Aorta (tissue), 5 donors: Measurements from ENCODE around the gene FARSB. TPM values are rescaled to one million over a fixed set of nuclear protein-coding genes. Genes with fewer than 3 reads are reported as not detected.
"Not testable (repeated sequence)": the region's sequence is repeated elsewhere in the genome, so short reads cannot be mapped to it uniquely, and the experiment has no call there.

ENCODE experiments used
- ATAC-seq: fragments of 200-7000 bp; cut with Tn5 transposase; one replicate; pipeline ENCODE4 v1.9.1; 2022; ENCODE audit warnings: moderate library complexity; ENCODE audit not compliant: low FRiP score
- DNase-seq, 2 donors: peaks; one replicate each; pipeline ENCODE4 v3.0.0-alpha.2; 2020
- H3K27ac ChIP-seq, 2 donors: one replicate each; pipeline ENCODE4 v1.5.1; 2013; ENCODE audit warnings: low read length in 2 of 2, mild to moderate bottlenecking in 2 of 2, moderate library complexity in 2 of 2, control low read depth in 1 of 2, inconsistent platforms in 1 of 2, low read depth in 1 of 2
- H3K27me3 ChIP-seq, 2 donors: one replicate each; pipeline ENCODE4 v1.6.1; 2013; ENCODE audit warnings: control low read depth in 1 of 2, low read length in 1 of 2, mild to moderate bottlenecking in 1 of 2, moderate library complexity in 1 of 2; ENCODE audit not compliant: insufficient read depth in 2 of 2, control insufficient read depth in 1 of 2
- H3K36me3 ChIP-seq, 2 donors: one replicate each; pipeline ENCODE4 v1.6.1; 2013; ENCODE audit warnings: control low read depth in 1 of 2, low read length in 1 of 2, mild to moderate bottlenecking in 1 of 2; ENCODE audit not compliant: insufficient read depth in 2 of 2, control insufficient read depth in 1 of 2
- H3K4me1 ChIP-seq, 2 donors: one replicate each; pipeline ENCODE4 v1.6.1; 2013; ENCODE audit warnings: low read length in 2 of 2, control low read depth in 1 of 2, mild to moderate bottlenecking in 1 of 2, moderate library complexity in 1 of 2; ENCODE audit not compliant: insufficient read depth in 2 of 2, control insufficient read depth in 1 of 2
- H3K4me3 ChIP-seq, 2 donors: one replicate each; pipeline ENCODE4 v1.5.1; 2013; ENCODE audit warnings: low read length in 2 of 2, control low read depth in 1 of 2, mild to moderate bottlenecking in 1 of 2
- H3K9me3 ChIP-seq: one replicate; pipeline ENCODE4 v1.6.1; 2013; ENCODE audit warnings: mild to moderate bottlenecking, low read length; ENCODE audit not compliant: control insufficient read depth
- WGBS, 2 donors: extraction: QIAGEN DNeasy Blood & Tissue Kit; methylation state at CpG; one replicate each; pipeline ENCODE4 v1.1.7; 2013; 5-methylcytosine and 5-hydroxymethylcytosine counted together
- intact Hi-C, 2 donors: fragments of 100-400 bp; cut with DNase I; formaldehyde crosslinking; loops; one replicate each; pipeline versions ENCODE4 v1.14.2 to v1.15.0; 2022
- polyA plus RNA-seq, 2 donors: library from polyadenylated mRNA; stranded (reverse); fragments of 200-250 nt; gene quantifications; one replicate each; pipeline ENCODE4 v1.2.3, GENCODE V29; 2013
- total RNA-seq, 2 donors: library from RNA; stranded (reverse); fragmentation: NEBNext Ultra II Directional; extraction: Animal tissue kit (Norgen Biotek cat#: 25700); gene quantifications; one replicate each; pipeline ENCODE4 v1.2.1, GENCODE V29; 2021
- donor health status: healthy with polysubstance abuse.
- donor health status: Bipolar disorder and iron deficiency.
- donor health status: DM: no; HTN: no; CAD: no.
- donor health status: DM: no; HTN: no; CAD: no.
- donor health status: DM: yes; HTN: yes; CAD: no.

FARSB gene
- total and polyA plus RNA-seq, 4 donors, result 8.4 to 14.6 (median 12.0) TPM

DNA sequence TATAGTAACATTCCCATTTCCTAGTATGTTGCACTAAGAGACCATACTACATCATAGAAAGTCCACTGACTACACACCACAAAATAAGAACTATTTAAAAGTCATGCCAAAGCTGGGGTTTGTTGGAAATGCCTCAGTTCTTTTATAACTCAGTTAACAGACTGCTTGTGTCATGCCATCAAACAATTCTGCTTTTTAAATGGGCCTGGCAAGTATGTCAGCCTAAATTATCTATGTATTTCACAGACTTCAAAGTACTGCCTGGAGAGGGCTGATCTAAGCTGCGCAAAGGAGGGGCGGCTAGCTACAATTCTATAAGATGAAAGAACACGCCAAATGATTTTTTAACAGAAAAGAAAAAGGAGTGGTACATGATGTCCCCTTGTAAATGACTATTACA is 49.6 kb downstream of the FARSB start:
- no peak overlapping the region for H3K27ac ChIP-seq
- 97 to 99% methylated on average over 3 of the region's 3 CpGs for WGBS, 2 donors
- peaks cover 0 to 3% of the 10 kb centered on the region in 2 donors for H3K36me3 ChIP-seq
- ATAC-seq (no peak), DNase-seq (no peak)
- no peaks in the 10 kb centered on the region for H3K27me3 ChIP-seq
- H3K4me3 ChIP-seq, result no peak overlapping the region
- intact Hi-C loops, result no loop called here
- peaks cover 1 to 4% of the 10 kb centered on the region in 2 donors for H3K4me1 ChIP-seq
- no peaks in the 10 kb centered on the region for H3K9me3 ChIP-seq

DNA sequence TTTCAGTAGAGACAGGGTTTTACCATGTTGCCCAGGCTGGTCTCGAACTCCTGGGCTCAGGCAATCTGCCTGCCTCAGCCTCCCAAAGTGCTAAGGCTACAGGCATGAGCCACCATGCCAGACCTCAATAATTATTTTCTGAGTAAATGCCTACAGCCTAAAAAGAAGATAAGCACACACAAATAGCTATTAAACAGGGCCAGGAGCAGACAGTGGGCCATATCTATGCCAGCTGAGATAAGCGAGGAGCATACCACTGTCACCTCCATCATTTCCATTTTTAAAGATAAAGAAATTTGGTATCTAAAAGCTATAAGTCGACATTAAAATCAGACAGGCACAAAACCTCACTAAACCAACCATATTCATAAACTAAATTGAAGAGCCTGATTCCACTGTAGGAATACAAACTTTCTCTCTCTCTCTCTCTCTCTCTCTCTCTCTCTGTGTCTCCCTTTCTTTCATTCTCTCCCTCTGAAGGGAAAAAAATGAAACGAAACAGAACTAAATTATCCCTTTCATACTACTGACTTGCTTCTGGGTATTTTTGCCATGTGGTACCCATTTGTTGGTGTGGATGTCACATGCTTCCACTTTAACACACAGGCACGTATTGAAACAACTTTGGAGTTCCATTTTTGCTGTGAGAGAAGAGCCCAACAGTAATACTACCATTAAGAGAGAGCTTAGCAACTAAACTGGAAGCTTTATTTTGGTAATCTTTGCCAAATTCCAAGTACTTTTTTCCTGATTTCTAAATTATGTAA is 51.0 kb downstream of the FARSB start:
- WGBS, 2 donors, result 90 to 91% methylated on average over 5 of the region's 5 CpGs
- no peak overlapping the region for H3K4me3 ChIP-seq
- peaks cover 0 to 3% of the 10 kb centered on the region in 2 donors for H3K36me3 ChIP-seq
- DNase-seq, result no peak
- peaks cover 1 to 4% of the 10 kb centered on the region in 2 donors for H3K4me1 ChIP-seq
- no peak for ATAC-seq
- H3K27ac ChIP-seq, result no peak overlapping the region
- H3K27me3 ChIP-seq, result no peaks in the 10 kb centered on the region
- no peaks in the 10 kb centered on the region for H3K9me3 ChIP-seq
- intact Hi-C loops, result no loop called here

DNA sequence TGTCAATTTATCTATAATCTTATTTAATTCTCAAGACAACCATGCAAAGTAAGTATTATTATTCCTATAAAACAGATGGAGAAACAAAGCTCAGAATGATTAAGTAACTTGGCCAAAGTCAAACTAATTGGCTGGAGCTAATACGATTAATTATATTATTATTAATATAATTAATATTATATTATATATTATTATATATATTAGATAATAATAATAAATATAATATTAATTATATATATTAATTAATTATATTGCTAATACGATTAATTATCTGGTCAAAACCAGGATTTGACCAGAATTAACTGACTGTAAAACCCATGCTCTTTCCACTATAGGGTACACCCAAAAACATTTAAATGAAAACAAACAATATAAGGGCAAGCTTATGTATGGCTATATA is 52.4 kb downstream of the FARSB start:
- no peak for DNase-seq
- intact Hi-C loops, result no loop called here
- 98 to 99% methylated on average over 2 of the region's 2 CpGs for WGBS, 2 donors
- Histone ChIP-seq H3K4me1 (peaks cover 0 to 1% of the 10 kb centered on the region in 2 donors), H3K9me3 (no peaks in the 10 kb centered on the region), H3K27ac (no peak overlapping the region), H3K4me3 (no peak overlapping the region), H3K36me3 (peaks cover 0 to 3% of the 10 kb centered on the region in 2 donors), H3K27me3 (no peaks in the 10 kb centered on the region)
- ATAC-seq, result no peak

DNA sequence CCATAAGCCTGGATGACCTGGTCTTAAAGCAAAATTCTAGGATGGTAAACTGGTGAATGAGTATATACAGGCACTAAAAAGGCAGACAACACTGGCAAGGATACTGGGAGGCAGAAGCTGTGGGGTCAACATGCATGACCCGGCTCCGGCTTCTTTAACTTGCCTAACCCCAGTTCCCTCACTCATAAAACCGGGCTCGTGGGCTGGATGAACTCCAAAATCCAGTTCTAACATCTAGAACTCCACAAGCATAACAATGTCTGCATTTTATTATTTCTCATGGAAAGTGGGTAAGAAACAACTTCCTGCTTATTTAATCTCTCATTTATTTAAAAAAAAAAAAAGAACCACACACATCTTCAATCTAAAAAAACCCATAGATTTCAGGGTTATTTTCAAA is 57.3 kb downstream of the FARSB start:
- H3K4me3 ChIP-seq, result no peak overlapping the region
- H3K27me3 ChIP-seq, result no peaks in the 10 kb centered on the region
- no peak overlapping the region for H3K27ac ChIP-seq
- peaks cover 0 to 3% of the 10 kb centered on the region in 2 donors for H3K36me3 ChIP-seq
- no peaks in the 10 kb centered on the region for H3K4me1 ChIP-seq
- no peak for DNase-seq
- intact Hi-C loops, result no loop called here
- no peak for ATAC-seq
- H3K9me3 ChIP-seq, result no peaks in the 10 kb centered on the region
- 72 to 75% methylated on average over 4 of the region's 4 CpGs for WGBS, 2 donors

DNA sequence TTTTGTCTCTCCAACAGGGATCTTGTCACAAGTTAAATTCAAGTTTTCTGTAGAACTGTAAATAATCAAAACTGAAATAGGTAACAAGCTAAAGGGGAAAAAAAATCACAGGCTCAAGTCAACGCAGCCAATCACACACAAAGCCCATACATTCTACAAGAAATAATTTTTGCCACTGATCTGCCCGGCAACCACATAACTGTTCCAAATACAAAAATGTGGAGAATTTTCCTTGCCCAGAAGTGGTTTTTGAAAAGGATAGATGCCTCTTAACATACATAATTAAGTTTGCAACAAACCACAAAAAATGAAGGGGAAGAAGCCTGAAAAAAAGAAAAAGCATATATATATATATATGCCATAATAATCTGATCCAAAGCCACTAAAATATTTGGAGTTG is 60.3 kb downstream of the FARSB start:
- intact Hi-C loops, result no loop called here
- WGBS, 2 donors, result 88 to 93% methylated on average over 2 of the region's 2 CpGs

DNA sequence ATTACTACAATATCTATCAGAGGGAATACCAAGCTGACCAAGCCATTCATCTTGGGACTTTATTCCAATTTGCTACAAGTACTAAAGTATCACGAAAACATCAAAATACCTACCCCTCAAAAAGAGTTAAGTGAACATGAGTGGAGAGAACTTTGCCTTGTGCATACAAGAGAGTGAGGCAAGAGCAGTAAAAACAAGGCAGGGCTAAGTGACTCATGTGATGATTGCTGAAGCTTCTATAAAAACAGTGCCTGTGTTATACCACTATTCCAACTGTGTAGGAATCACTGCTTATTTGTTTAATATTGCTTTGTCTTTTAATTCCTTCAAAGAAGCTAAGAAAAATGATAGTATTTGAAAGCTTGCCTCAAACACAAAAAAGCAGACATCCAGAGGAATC is 61.2 kb downstream of the FARSB start:
- Histone ChIP-seq H3K4me3 (no peak overlapping the region), H3K27me3 (no peaks in the 10 kb centered on the region), H3K9me3 (no peaks in the 10 kb centered on the region), H3K4me1 (no peaks in the 10 kb centered on the region), H3K36me3 (peaks cover under 1 to 2% of the 10 kb centered on the region in 2 donors), H3K27ac (no peak overlapping the region)
- WGBS, 2 donors, result 90 to 100% methylated on average over 1 of the region's 1 CpG
- intact Hi-C loops, result no loop called here
- no peak for DNase-seq
- no peak for ATAC-seq

More for the DNA sequence above, 60.3 kb downstream of the FARSB start:
- ATAC-seq (no peak), DNase-seq (no peak)
- Histone ChIP-seq H3K36me3 (peaks cover 2 to 3% of the 10 kb centered on the region in 2 donors), H3K4me1 (no peaks in the 10 kb centered on the region), H3K9me3 (no peaks in the 10 kb centered on the region), H3K4me3 (no peak overlapping the region), H3K27ac (no peak overlapping the region), H3K27me3 (no peaks in the 10 kb centered on the region)

DNA sequence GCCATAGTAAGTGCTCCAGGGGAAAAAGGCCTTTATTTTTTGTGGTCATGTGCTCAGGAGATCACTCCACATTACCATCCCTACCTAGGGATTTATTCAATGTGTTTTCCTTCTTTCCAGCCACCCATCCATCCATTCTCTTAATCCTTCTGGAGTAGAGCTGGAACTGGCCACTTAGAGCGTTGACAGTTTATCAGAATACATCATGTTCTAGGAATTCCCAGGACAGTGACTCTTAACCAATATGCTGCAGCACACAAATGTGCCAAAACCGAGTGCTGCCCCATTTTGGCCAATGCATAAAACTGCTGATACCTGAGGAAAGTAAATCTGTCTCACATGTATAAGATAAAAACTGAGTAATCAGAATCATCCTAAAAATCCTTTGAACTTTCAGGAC is 63.7 kb downstream of the FARSB start:
- 62 to 70% methylated on average over 2 of the region's 2 CpGs for WGBS, 2 donors
- DNase-seq (no peak), ATAC-seq (no peak)
- intact Hi-C loops, result no loop called here
- Histone ChIP-seq H3K9me3 (no peaks in the 10 kb centered on the region), H3K27me3 (no peaks in the 10 kb centered on the region), H3K36me3 (peaks cover 0 to 2% of the 10 kb centered on the region in 2 donors), H3K4me3 (no peak overlapping the region), H3K4me1 (no peaks in the 10 kb centered on the region), H3K27ac (no peak overlapping the region)

DNA sequence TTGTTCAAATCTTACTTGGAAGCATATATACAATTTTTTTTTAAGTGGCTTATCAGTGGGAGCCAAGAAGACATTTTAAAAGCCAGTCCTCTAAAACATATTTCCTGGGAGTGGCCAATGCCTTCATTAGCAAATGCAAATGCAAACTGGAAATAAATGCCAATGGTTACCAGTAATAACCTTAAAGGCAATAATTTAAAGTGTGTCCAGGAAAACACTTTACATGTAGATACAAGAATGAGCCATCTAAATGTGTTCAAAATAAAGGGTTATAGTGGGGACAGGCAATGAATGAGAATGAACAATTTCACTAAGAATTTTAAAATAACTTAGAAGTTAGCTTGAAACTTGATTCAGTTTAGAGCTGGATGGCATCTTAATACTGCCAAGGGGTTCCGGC is 64.2 kb downstream of the FARSB start:
- no peak overlapping the region for H3K4me3 ChIP-seq
- intact Hi-C loops, result no loop called here
- DNase-seq (no peak), ATAC-seq (no peak)
- no peak overlapping the region for H3K27ac ChIP-seq
- WGBS, 2 donors, result 97% methylated on average over 1 of the region's 1 CpG
- no peaks in the 10 kb centered on the region for H3K9me3 ChIP-seq
- H3K36me3 ChIP-seq, result peaks cover 0 to 2% of the 10 kb centered on the region in 2 donors
- H3K4me1 ChIP-seq, result no peaks in the 10 kb centered on the region
- no peaks in the 10 kb centered on the region for H3K27me3 ChIP-seq

DNA sequence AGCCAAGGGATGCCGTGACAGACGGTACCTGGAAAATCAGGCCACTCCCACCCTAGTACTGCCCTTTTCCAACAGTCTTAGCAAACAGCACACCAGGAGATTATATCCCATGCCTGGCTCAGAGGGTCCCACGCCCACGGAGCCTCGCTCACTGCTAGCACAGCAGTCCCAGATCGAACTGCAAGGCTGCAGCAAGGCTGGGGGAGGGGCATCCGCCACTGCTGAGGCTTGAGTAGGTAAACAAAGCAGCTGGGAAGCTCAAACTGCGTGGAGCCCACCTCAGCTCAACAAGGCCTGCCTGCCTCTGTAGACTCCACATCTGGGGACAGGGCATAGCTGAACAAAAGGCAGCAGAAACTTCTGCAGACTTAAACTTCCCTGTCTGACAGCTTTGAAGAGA is 71.3 kb downstream of the FARSB start:
- H3K4me1 ChIP-seq, H3K4me3 ChIP-seq, H3K27ac ChIP-seq, intact Hi-C loops, DNase-seq, ATAC-seq, H3K9me3 ChIP-seq, H3K36me3 ChIP-seq, H3K27me3 ChIP-seq: not testable (repeated sequence)
- WGBS, 2 donors, result 94 to 96% methylated on average over 8 of the region's 8 CpGs
